ENCODE results near the gene PCNX2.

- TF ChIP-seq CTCF (IDR thresholded peaks at IDR 0.05): no peak
- no peak for TF ChIP-seq ZFX (IDR thresholded peaks at IDR 0.05; ENCODE audit: borderline replicate concordance)
Measured at GRCh38 chr1:233034836-233035235, 260.7 kb downstream of the PCNX2 start.

Data from 22Rv1 (cell line).